Inferior parietal cortex (tissue), 1 donor: ENCODE results near the gene ZNF239.
"Not testable (repeated sequence)": the region's sequence is repeated elsewhere in the genome, so short reads cannot be mapped to it uniquely, and the experiment has no call there.

ENCODE experiments used
- DNase-seq: peaks from one replicate; pipeline ENCODE4 v3.0.0-alpha.2; 2016; ENCODE audit errors: extremely low spot score

Gene ZNF239

DNA sequence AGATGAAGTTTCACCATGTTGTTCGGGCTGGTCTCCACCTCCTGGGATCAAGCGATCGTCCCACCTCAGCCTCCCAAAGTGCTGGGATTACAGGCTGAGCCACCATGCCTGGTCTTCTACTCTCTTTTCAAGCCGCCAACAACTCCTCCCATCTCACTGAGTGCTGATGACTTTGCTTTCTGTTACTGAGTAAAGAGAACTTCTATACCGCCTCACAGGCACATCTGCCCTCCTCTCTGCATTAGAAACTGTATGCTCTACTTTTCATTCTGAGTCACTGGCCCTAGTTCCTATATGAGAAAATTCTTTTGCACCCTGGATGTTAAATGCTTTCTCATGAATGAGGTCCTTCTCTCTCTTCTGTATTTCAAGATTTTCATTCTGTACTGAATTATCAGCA, 2.2 kb upstream of the ZNF239 start:
- DNase-seq, result no peak

DNA sequence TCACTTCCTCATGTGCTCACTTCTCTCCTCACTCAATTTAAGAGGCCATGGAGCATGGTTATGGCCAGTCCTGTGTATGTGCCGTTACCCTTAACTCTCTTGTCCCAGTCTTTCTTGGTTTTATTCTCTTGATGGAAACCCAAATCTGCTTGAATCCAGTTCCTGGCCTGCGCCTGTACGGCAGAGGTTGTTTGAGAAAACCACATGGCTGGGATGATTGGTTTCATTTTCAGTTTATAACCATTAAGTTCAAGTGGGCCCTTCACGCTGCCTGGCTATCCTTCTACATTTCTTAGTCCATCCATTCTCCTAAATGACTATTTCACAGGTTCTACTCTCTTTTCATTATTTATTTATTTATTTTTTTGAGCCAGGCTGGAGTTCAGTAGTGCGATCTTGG, 1.6 kb upstream of the ZNF239 start:
- DNase-seq, result no peak

DNA sequence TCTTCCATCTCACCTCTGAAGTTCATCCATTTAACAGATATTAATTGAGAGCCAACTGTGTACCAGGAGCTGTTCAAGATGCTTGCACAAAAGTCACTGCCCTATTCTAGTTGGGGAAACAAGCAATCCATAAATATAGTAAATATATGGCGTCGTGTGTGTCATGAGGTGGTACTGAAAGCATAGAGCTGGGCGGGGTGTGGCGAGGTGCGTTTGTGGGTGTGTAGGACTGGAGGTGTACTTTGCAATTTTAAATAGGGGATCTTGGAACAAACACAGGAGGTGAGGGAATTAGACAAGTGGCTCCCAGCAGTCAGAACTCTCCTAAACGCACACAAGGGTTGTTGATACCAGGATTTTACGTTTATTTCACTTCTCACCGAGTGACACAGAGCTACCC, 490 bp upstream of the ZNF239 start:
- no peak for DNase-seq

DNA sequence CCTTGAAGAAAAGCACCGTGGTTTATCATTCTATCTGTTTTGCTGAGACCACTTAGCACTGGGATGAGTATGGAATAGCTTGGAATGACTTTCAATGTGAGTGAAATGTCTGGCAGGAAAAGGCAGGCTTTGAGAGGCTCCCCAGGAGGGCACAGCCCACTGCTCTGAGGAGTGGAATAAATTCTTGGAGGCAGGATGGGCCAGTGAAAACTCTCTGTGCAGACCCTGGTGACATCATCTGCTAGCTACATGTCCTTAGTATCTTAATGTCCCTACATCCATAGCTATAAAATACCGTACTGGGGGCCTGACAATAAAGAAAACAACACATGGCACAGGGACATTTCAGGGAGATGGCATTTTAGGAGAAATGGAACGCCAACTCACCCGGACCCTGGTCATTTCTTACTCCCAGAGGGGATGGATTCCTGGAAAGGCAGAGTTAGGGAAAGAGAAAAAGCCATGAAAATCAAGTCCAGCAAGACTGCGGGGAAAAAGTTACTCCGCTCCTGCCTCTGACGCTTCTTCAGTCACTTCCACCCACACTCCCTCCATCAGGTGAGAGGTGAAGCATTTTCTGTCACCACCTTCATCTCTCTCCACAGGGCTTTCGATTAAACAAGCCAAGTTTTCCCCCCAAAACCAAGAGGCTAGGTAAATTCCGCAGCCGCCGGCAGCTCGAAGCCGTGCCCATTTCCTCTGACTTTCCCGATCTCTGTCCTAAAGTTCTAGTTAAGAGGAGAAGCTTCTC, 991 bp downstream of the ZNF239 start:
- DNase-seq, result no peak

GRCh38 chr10:43570971-43571370, 3.4 kb downstream of the ZNF239 start:
- DNase-seq, result no peak

DNA sequence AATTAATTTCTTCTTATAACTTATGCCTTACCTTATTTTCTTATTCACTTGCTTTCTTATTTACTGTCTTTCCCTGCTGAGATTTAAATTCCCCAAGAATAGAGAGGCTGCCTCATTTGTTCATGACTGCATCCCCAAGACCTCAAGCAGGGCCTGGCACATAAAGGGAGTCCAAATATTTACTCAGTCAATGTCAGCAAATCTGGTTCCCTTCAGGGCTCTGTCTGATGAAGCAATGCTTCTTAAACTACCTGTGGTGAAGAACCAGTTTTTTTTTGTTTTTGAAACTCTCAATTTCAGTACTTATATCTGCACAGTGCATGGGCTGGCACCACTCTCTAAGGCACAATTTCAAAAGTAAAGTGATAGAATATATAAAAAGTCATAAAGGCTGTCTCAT, 4.7 kb downstream of the ZNF239 start:
- DNase-seq, result no peak

DNA sequence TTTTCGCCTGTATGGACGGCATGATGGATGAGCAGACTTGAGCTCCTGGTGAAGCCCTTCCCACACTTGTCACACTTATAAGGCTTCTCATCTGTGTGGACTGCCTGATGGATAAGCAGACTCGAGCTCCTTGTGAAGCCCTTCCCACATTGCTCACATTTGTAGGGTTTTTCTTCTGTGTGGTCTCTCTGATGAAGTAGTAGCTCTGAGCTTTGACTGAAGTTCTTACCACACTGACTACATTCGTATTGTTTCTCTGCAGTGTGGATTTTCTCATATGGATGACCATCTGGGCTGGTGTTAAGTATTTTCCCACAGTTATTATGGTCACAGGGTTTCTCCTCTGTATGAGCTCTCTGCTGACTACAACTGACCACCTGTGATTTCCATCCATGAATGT, 17.2 kb downstream of the ZNF239 start:
- DNase-seq, result no peak

GRCh38 chr10:43543746-43544145, 30.7 kb downstream of the ZNF239 start:
- DNase-seq, result not testable (repeated sequence)

DNA sequence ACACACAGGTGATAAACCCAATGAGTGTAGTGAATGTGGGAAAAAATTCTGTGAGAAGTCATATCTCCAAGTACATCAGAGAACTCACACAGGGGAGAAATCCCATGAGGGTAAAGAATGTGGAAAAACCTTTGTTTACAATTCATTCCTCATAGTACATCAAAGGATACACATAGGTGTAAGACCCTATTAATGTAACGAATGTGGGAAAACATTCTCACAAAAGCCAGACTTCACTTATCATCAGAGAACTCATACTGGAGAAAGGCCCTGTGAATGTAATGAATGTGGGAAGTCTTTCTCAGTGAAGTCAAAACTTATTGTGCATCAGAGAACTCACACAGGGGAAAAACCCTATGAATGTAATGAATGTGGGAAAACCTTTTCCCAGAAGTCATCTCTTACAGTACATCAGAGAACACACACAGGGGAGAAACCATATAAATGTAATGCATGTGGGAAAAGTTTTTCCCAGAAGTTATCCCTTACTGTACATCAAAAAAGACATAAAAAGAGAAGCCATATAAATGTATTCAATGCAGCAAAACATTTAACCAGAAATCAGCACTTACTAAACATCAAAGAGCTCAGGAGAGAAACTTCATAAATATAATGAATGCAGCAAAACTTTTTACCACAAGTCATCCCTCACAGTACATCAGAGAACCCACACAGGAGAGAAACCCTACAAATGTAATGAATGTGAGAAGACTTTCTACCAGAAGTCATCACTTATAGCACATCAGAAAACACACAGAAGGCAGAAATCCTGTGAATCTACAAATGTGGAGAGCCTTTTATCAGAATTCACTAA, 49.8 kb downstream of the ZNF239 start:
- DNase-seq, result no peak
